Measurements from ENCODE around the gene TENM4. TPM values are rescaled to one million over a fixed set of nuclear protein-coding genes. Genes with fewer than 3 reads are reported as not detected.

Gene TENM4
- polyA plus RNA-seq, 1 donor from 2014 or later, result 16.8 TPM

GRCh38 chr11:79352349-79352703 lies 88.5 kb downstream of the TENM4 start:
- Histone ChIP-seq H3K79me2 (replicated peaks; ENCODE audit: insufficient read depth, low read length) (peaks cover 18% of the 10 kb centered on the region), H3K36me3 (ENCODE audit: insufficient read depth, low read length) (no peaks in the 10 kb centered on the region), H3F3A (ENCODE audit: insufficient read depth, low read length, poor library complexity, severe bottlenecking) (no peaks in the 10 kb centered on the region), H3K4me2 (ENCODE audit: low read length) (no peak overlapping the region), H4K20me1 (ENCODE audit: insufficient read depth) (no peaks in the 10 kb centered on the region), H3K4me3 (ENCODE audit: low read length) (no peak overlapping the region), H2AFZ (ENCODE audit: low read depth, low read length) (no peak overlapping the region), H3K27me3 (ENCODE audit: insufficient read depth, low read depth, low read length) (no peaks in the 10 kb centered on the region), H3K9ac (ENCODE audit: low read length) (no peak overlapping the region), H3K9me3 (ENCODE audit: low read length) (no peaks in the 10 kb centered on the region), H3K9me2 (ENCODE audit: insufficient read depth, low read length) (no peaks in the 10 kb centered on the region), H3K27ac (ENCODE audit: low read length) (no peak overlapping the region)
- no peak for TF ChIP-seq CTCF (IDR thresholded peaks at IDR 0.05; ENCODE audit: poor library complexity, severe bottlenecking)
- no peak for TF ChIP-seq POLR2AphosphoS5 (IDR thresholded peaks at IDR 0.05)
- TF ChIP-seq EZH2 (IDR thresholded peaks at IDR 0.05; ENCODE audit: borderline replicate concordance, insufficient read depth, low read length, poor library complexity, severe bottlenecking), result no peak
- TF ChIP-seq TAF1 (IDR thresholded peaks at IDR 0.05; ENCODE audit: low read depth), result no peak
- TF ChIP-seq MXI1 (conservative IDR thresholded peaks at IDR 0.05; ENCODE audit: poor library complexity, severe bottlenecking), result no peak
- no peak for TF ChIP-seq REST (IDR thresholded peaks at IDR 0.05; ENCODE audit: borderline replicate concordance)
- no peak for TF ChIP-seq SMC3 (conservative IDR thresholded peaks at IDR 0.05; ENCODE audit: poor library complexity)
- TF ChIP-seq RAD21 (conservative IDR thresholded peaks at IDR 0.05), result no peak

- H3K9ac ChIP-seq (ENCODE audit: low read length), result peak overlapping the region; percentile 64
- peaks cover 18% of the 10 kb centered on the region for H3K79me2 ChIP-seq (replicated peaks; ENCODE audit: insufficient read depth, low read length)
- no peak overlapping the region for H2AFZ ChIP-seq (ENCODE audit: low read depth, low read length)
- H4K20me1 ChIP-seq (ENCODE audit: insufficient read depth), result no peaks in the 10 kb centered on the region
- no peaks in the 10 kb centered on the region for H3F3A ChIP-seq (ENCODE audit: insufficient read depth, low read length, poor library complexity, severe bottlenecking)
- H3K9me3 ChIP-seq (ENCODE audit: low read length), result no peaks in the 10 kb centered on the region
- H3K9me2 ChIP-seq (ENCODE audit: insufficient read depth, low read length), result no peaks in the 10 kb centered on the region
- H3K4me3 ChIP-seq (ENCODE audit: low read length), result peak overlapping the region; percentile 41
- TF ChIP-seq SMC3 (conservative IDR thresholded peaks at IDR 0.05; ENCODE audit: poor library complexity) (no peak), RAD21 (conservative IDR thresholded peaks at IDR 0.05) (peak; percentile 23), CTCF (IDR thresholded peaks at IDR 0.05; ENCODE audit: poor library complexity, severe bottlenecking) (no peak), POLR2AphosphoS5 (IDR thresholded peaks at IDR 0.05) (peak; percentile 49), MXI1 (conservative IDR thresholded peaks at IDR 0.05; ENCODE audit: poor library complexity, severe bottlenecking) (no peak), REST (IDR thresholded peaks at IDR 0.05; ENCODE audit: borderline replicate concordance) (peak; percentile 63), EP300 (conservative IDR thresholded peaks at IDR 0.05; ENCODE audit: poor library complexity, severe bottlenecking) (peak; percentile 83), TAF1 (IDR thresholded peaks at IDR 0.05; ENCODE audit: low read depth) (no peak), EZH2 (IDR thresholded peaks at IDR 0.05; ENCODE audit: borderline replicate concordance, insufficient read depth, low read length, poor library complexity, severe bottlenecking) (no peak)
- H3K27ac ChIP-seq (ENCODE audit: low read length), result peak overlapping the region; percentile 91
- no peaks in the 10 kb centered on the region for H3K36me3 ChIP-seq (ENCODE audit: insufficient read depth, low read length)
- no peak overlapping the region for H3K4me2 ChIP-seq (ENCODE audit: low read length)
- H3K27me3 ChIP-seq (ENCODE audit: insufficient read depth, low read depth, low read length), result no peaks in the 10 kb centered on the region
These were observed 91.7 kb downstream of the TENM4 start for GRCh38 chr11:79348976-79349682.
